Measurements from ENCODE around the gene CAP2.
A peak's percentile ranks its signal among the peaks of the same experiment; 100 is the strongest.

The CAP2 gene

DNA sequence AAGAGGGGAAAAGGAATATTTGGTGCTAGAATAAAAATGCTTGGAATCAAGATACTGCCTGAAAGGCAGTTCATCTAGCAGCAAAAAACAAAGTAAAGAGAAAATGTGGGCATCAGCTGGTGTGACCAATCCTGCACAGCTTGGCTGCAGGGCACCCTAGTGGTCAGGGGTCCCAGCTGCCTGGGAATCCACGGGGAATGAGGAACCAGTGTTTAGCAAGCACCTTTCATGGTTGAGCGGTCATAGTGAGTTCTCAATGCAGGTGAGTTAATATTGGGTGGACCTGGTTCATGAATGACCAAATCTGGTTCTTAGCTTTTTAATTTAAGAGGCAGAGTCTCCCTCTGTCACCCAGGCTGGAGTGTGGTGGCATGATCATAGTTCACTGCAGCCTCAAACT, 53.3 kb downstream of the CAP2 start:
- DNase-seq: no peak

DNA sequence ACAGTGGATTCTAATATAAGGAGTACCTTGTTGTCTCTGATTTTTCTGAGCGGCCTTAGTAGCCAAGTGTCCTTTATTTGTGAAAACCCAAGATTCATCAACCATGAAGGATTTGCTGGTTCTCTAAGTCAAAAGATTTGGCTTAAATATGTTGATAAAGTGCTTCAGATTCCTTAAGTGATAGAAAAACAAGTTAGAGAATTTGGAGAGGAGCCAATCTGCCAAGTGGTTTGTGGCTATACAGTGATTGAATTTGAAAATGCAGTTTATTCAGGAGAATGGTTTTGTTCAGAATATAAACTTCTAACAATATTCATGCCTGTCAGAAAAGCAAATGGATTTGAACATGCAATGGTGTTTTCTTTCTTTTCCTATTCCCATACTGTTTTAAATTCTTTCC, 54.8 kb downstream of the CAP2 start:
- DNase-seq: no peak

DNA sequence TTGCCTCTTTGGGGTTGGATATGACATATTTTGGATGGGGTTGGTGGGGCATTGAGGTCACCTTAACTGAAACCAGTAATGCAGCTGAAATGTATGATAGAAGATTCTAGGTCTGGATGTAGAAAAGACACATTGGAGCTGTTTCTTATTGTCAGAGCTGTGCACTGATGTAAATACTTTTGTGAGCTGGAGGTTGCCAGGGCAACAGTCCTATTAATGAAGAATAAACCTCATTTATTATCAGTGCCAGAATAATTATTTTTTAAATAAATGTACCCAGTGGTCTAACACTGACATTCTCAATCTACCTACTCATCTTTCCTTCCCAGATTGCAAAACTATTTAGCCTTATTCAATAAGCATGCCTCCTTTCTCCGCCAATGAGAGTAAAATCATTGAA, 57.0 kb downstream of the CAP2 start:
- DNase-seq: no peak

DNA sequence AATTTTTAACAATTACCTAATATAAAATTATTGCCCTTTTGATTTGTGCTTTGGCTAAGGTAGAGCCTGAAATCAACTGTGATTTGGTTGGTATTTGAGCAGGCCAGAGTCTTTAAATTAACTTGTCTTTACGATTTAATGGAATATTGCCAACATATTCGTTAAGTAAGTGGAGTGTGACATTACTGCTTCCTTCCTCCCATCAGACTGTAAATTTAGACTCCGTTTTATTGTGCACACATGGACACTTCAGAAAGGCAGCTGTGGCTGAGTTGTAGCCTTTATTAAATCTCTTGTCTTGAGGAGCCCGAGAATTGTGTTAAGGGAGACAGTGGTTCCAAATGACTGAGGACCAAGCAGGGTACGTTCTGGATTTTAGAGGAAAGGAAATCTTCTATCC, 57.4 kb downstream of the CAP2 start:
- DNase-seq: peak; percentile 49

DNA sequence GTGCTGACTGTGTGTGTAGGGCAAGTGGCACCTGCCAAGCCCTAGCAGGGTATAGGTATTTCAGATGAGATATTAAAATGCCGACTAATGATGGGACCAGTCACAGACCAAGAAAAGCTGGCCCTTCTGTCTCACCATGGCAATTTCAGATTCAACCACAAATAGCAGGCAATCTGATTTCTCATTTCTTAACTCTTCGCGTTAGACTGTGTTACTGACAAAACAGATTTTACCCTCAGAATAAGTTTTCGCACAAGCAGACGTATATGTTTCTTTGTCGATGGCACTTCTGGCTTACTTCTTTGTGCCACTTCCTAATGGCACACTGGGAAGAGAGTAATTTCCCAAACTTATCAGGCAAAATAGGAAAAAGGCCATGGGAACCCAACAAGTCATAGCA, 58.7 kb downstream of the CAP2 start:
- DNase-seq: no peak

DNA sequence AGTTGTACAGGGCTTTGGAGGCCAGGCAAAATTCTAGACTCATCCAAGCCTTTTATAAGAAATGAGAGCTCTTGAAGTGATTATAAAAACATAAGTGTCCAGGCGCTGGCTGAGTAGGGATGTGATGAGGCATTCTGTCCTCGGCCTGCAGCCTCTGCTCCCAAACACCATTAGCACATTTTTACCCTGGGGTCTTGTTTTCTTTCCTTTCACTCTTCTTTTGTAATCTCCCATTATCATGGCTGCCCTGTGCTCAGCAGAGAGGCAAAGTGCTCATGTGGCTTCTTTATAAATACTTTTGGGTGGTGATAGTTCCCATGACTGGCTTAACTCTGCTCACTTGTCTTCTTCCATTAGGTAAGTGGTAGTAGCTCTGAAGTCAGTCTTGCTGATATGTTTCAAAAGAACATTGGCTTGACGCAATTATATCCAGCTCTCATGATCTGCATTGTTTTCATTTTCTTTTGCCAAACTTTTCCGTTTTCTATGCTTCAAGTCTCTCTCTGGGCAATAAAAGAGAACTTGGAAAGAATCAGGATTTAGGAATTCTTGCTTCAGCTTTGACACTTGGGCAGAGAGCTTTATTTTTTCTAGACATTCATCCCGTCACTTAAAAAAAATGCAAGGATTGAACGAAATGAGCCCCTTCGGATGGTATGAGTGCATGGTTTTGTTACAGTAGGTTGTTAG, 61.1 kb downstream of the CAP2 start:
- no peak for DNase-seq

DNA sequence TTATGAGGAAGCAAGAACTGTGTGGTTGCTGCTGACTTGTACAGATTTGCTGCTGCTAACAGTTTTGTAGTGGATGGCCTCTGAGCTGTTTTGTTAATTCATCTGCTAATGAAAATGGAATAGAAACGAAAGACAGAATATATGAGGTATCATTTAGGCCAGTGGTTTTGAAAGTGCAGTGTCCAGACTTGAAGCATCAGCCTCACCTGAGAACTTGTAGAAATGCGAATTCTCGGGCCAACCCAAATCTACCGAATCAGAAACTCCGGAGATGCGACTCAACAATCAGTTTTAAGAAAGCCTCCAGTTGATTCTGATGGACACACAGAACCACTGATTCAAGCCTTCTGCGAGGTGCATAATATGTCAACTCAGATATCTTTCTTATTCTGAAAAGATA, 62.5 kb downstream of the CAP2 start:
- no peak for DNase-seq

DNA sequence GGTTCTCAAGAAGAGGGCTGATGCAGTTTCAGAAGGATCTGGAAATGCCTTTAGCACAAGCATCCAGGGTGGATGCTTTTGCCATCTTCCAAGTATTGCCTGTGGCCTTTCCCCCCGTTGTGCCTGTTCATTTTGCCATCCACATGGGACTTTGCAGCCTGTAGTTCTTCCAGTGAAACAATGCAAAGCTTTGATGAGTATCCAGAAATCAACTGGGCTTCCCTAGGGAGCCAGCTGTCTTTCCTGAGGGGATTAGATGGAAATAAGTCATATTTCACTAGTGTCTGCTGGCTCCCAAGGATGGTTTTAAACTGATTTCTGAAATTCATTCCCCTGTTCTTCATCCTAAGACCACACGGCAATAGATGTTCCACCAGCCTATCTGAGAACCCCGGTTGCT, 63.3 kb downstream of the CAP2 start:
- no peak for DNase-seq

DNA sequence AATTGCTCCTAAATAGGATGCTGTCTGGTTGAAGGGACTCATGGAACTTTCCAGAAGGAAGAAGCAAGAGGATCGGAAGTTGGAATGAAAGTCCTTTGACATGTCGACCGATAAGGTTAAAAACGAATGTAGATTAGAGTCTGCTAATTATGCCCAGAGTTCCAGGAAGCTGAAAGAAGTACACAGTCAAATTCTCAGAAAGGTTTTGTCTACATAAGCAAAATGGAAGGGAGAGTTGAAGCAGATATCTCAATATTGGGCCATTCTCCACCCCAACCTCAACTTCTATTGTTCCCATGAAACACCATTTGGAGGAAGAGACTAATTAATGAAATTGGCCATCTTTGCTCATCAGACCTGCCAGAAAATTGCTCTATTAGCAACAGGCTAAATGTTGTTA, 64.0 kb downstream of the CAP2 start:
- DNase-seq: no peak

DNA sequence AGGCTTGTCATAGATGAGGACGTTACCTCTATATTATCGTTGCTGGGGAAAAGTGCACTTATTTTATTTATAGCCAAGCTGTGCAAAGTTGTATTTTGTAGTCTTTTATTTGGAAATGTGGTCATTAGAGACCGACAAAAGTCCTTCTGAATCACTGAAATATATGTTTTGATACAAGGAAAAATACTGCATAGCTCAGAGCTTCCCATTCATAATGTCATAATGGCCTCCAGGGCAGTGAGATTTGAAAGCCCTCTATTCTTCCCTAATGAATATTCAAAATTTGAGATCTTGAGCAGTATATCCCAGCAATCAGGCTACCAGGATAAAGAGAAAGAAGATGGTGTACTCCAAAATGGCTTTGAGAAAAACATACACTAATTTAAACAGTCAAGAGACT, 64.6 kb downstream of the CAP2 start:
- DNase-seq: no peak

DNA sequence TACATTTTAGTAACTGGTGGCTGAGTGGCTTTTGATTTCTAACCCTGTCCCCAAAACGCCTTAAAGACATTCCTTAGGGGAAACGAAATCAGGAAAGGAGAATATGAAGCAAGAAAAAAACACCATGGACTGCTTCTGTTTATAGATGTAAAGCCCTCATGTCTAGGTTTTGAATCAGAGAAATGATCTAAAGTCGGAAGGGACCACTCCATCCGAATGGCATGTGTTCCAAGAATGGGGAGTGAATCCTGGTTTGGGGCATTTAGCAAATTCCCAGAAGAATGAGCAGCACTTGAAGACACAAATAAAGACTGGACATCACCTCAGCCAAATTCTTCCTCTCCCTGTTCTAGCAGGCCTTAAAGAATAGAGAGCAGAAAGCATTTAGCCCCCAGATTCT, 65.6 kb downstream of the CAP2 start:
- DNase-seq: no peak

DNA sequence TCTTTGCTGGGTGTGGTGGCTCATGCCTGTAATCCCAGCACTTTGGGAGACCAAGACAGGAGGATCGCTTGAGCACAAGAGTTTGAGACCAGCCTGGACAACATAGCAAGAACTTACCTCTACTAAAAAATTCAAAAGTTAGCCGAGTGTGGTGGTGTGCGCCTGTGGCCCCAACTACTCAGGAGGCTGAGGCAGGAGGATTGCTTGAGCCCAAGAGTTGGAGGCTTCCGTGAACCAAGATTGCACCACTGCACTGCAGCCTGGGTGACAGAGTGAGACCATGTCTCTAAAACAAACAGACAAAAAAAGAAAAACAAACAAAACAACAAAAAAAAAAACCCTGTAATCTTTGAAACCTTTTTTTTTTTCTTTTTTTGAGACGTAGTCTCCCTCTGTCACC, 67.5 kb downstream of the CAP2 start:
- DNase-seq: no peak

DNA sequence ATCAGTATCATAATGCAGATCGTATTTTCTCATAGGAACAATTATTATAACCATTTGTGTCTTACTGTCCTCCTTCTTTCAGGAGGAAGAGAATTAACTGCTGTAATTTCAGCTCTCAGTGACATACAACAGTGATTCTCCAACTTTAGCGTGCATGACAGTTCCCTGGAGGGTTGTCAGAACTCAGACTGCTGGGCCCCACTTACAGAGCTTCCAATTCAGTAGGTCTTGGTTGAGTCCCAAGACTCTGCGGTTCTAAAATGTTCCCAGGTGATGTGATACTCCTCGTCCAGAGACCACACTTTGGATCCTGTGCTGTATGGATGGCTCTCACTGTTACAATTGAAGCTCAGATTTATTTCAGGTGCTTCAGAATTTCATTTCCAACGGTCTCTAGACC, 72.8 kb downstream of the CAP2 start:
- DNase-seq: no peak

DNA sequence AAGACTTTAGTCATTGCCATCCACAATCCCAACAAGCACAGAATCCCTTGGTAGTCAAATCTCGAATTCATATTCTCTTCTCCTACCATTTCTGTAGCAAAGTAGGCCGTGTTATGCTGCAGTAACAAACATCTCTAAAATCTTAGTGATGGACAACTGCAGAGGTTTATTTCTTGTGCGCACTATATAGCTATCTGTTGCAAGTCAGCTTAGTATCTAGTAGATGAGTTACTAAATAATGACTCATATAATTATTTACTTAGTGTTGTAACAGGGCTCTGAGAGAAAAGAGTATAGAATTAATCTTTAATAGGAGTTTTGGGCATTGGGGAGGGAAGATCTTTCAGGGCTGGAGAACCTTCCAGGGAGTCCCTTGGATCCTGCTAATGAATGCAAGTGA, 73.3 kb downstream of the CAP2 start:
- no peak for DNase-seq

DNA sequence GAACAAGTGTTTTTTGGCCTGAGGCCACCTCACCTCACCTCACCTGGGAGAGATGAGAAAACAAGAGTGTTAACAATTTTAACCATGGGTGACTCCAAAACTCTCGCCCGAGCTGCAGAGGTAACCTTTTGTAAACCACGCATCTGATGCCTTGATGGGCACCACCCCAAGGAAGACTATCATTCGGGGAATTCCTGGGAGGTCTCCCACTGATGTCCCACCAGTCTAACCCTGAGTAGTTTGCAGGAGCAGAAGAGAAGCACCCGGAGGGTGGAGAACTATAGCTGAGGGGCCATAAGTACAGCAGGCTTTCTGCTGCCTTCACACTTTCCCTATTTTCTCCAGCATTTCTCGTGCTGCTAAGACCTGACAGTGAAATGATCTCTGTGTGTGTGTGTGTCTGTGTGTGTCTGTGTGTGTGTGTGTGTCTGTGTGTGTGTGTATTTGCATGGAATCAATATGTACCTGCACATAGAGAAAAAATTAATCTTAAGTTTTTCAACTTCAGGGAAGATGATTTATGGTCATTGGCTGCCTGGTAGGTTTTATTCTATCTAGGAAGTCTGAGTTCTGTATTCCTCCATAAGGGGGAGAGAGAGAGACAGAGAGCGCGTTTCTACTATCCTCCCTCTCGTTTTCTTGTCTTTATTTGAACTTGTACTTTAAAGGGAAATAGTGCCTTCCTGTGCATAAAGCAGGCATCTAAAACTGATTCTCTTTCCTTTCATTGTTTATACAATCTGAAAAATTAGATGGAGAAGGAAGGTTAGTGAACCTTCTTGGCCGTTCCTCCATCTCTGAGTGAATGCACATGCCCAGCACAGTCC, 75.8 kb downstream of the CAP2 start:
- DNase-seq: no peak

DNA sequence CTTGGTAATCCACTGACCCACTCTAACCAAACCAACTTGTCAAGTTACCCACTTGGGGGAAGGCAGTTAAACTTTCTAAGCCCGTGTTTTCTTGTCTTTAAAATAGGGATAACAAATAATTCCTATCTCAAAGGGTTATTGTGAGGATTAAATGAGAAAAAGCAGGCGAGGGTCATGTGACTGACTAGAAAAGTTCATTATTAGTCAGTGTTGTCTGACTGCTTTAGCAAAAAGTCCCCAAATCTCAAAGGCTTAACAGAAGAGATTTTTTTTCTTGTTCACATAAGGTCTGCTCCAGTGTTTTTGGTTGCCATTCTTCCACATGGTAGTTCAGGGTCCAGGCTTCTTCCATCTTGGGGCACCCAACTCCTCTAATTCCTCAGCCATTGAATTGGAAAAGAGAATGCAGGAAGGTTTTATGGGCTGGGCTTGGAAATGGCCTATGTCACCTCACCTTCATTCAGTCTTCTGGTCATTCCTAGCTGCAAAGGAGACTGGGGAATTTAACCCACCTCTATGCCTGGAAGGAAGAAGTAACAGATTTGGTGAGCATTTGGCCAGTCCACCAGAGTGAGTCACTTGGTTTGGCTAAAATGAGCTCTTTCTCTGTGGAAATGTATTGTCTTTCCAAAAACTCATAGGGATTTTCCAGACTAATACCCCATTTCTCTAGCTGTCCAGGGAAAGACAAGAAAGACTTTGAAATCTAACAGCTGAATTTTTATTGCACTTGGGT, 77.0 kb downstream of the CAP2 start:
- DNase-seq: no peak

DNA sequence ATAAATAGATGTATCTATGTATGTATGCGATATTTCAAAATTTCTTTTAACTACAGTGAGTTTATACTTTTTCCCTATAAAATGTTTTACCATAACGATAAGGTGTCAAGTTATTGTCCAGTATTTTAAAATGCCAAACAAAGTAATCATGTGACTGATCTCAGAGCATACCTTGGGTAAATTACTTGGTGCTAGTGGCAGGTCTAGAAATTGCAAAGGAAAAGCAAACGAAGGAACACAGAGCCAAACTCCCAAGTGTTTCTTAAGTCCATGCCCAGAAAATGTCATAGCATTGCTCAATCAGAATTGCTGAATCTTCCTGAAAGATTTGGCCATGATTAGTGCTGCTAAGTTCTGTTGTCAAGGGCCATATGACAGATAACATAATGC, 77.5 kb downstream of the CAP2 start:
- DNase-seq: no peak

DNA sequence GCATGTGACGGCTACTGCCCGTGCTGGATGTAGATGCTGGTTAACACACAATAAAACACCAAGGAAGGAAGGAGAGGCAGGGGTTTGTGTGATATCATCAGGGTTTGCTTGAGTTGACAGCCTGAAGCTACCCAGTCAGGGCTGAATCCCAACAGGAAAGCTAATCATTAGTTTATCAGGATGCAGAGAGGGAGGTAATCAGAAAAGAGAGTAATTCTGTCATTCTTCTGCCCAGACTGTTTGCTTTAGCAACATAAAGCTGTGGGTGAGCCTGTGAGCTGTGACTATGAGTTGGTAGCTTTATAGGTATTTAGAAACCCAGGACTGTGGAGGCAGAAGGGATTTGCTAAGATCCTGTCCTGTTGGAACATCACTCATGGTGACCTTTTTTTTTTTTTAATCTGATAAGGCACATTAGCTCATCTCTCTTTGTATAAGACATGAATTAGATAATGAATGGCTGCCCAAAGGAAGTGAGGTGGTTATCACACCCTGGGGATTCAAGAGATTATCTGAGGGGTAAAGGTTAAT, 79.3 kb downstream of the CAP2 start:
- peak; percentile 11 for DNase-seq

DNA sequence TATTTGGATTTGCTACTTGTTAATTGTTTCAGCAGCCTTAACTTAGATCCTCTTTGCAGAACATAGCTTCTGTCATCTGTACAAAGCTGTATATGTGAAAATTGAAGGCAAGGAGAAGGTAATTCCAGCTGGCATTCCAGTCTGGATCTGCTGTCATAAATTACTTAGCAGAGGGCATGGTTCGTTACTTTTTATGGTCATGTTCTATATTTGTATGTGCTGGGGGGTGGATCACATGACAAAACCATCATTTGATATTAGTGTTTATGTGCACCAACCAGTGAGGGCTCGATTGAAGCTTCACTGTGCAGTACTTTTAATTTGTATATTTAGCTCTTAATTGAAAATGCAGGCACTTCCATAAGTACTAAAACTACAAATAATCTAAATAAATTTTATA, 80.2 kb downstream of the CAP2 start:
- peak; percentile 34 for DNase-seq

DNA sequence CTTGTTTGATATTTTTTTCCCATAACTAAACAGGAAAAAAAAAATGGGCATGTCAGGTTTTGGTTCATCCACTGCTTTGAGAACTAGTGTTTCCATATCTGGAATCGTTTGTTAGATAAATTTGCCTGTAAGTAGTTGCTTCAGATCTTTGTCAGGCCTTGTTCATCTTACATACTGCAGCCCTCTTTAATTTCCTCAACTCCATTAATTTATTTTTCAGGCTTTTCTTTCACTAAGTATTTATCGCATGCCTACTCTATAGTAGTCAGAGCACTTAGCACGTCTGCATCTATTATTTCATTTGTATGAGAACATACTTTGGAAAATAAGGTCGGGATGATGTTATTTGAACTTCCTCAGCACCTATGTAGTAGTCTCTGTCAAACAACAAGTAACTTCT, 80.9 kb downstream of the CAP2 start:
- DNase-seq: no peak

DNA sequence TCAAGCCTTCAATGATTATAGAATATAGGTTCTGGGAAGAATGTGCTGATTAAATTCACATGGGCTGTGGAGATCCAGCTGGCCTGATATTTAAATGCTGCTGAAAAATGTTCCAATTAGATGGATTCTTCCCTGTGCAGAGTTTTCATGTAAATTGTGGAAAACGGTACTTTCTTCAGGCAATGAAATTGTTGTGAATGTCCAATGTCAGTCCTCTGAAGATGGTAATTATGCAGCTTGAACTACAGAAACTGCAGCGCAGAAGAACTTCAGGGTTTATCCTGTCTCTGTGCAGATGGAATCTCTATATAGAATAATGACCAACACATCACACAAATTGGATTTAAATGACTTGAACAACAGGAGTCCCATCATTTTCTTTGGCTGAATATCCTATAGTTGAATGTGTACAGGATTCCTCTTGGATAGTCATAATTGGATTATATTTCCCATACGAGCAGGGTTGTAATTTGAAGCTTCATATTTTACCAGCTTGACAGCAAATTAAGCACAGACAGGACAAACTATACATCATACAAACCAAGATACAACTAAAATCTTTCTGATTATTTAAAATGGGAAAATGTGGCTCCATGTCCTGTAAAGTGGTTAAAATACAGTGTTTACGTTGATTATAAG, 82.3 kb downstream of the CAP2 start:
- no peak for DNase-seq

DNA sequence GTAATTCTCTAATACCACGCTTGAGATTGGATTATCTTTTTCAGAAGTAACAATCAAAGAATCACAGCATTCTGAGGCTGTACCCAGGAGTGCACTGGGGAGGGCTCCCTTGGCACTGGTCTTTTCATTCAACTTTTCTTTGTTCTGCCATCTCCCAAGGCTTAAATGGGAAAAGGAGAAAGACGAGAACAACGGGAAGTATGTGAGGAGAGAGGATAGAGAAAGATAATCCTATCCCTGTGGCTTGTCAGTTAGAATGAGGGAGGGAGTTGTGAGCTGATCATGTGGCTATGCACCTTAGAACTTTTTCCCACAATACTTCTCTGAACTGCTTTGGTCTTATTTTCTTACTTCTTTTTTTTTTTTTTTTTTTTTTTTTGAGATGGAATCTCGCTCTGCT, 83.1 kb downstream of the CAP2 start:
- no peak for DNase-seq

DNA sequence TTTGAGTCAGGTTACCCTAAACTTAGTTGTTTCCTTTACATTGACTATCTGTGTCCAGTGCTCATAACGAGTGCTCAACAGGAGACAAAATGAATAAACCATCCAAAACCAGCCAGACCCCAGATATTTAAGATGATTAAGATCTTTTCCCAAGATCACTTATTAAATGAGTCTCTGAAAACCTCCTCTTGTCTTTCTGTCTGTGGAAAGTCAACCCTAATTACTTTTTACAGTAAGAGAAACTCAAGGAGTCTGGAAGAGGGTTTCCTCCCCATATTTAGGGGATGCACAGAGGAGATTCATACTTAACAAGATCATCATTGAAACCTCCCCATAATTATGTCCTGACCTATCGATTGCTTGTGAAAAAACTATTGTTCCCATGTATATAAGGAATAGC, 84.0 kb downstream of the CAP2 start:
- DNase-seq: no peak

Measured in NCI-H1092 treated with DMSO at 0.1 percent for 48 hours (cell line).